Endothelial cell of umbilical vein (primary cell): ENCODE results near the gene SLC36A4. TPM values are rescaled to one million over a fixed set of nuclear protein-coding genes. Genes with fewer than 3 reads are reported as not detected.

ENCODE experiments used
- BruUV-seq: library from RNA; stranded (reverse); fragments of 400-500 nt; replicated peaks from 2 replicates; lab custom pipeline; 2021; lab: Mats Ljungman, UMichigan
- CTCF ChIA-PET: fragments of 300-600, 350-600 bp; sonication (Branson Sonifier 250); formaldehyde crosslinking; loops from one replicate; lab custom pipeline; 2021; ENCODE audit warnings: antibody characterized with exemption, inconsistent platforms; lab: Charles Lee
- POLR2A ChIA-PET: fragments of 300-600, 350-600 bp; sonication (Branson Sonifier 250); formaldehyde crosslinking; loops from one replicate; lab custom pipeline; 2021; ENCODE audit warnings: antibody characterized with exemption, inconsistent platforms; lab: Charles Lee
- DNase-seq: peaks from one replicate; pipeline ENCODE4 v3.0.0-alpha.2; 2011; ENCODE audit warnings: low read depth, low spot score
- FAIRE-seq: peaks from 2 replicates; lab custom pipeline; 2011; peaks lifted over from hg19 to GRCh38; lab: Jason Lieb, UNC
- H2AFZ ChIP-seq: 2 replicates; pipeline ENCODE4 v1.6.0; 2012; ENCODE audit warnings: low read depth, low read length, control low read depth, inconsistent platforms
- H3K27ac ChIP-seq: 2 replicates; pipeline ENCODE4 v1.5.1; 2011; ENCODE audit warnings: low read depth, mild to moderate bottlenecking, control low read depth, low read length, moderate library complexity; ENCODE audit not compliant: insufficient read depth
- H3K27me3 ChIP-seq, 2 experiments: 2 replicates each; pipeline versions ENCODE4 v1.6.0 to v1.6.1; 2011; ENCODE audit warnings: low read length in 2 of 2, mixed read lengths in 1 of 2; ENCODE audit not compliant: control insufficient read depth in 2 of 2, insufficient read depth in 2 of 2
- H3K36me3 ChIP-seq, 2 experiments: 2 replicates in 1 of 2; 3 replicates in 1 of 2; pipeline ENCODE4 v1.5.1; 2011; ENCODE audit warnings: low read length in 2 of 2, mild to moderate bottlenecking in 1 of 2, moderate library complexity in 1 of 2; ENCODE audit not compliant: control insufficient read depth in 2 of 2, insufficient read depth in 2 of 2; ENCODE audit errors: extremely low read depth in 1 of 2
- H3K4me1 ChIP-seq: 3 replicates; pipeline ENCODE4 v1.5.1; 2011; ENCODE audit warnings: mild to moderate bottlenecking, low read length; ENCODE audit not compliant: control insufficient read depth, insufficient read depth; ENCODE audit errors: extremely low read depth
- H3K4me2 ChIP-seq: 2 replicates; pipeline ENCODE4 v1.6.1; 2011; ENCODE audit warnings: low read length, control low read depth, mixed read lengths; ENCODE audit not compliant: insufficient read depth
- H3K4me3 ChIP-seq, 3 experiments: fragments of 200-600 bp in 1 of 3; sonication (generic), shearing (Covaris generic) in 1 of 3; replicated peaks in 1 of 3; 2 replicates each; pipeline ENCODE4 v1.5.1; 2011 to 2016; ENCODE audit warnings: control low read depth in 3 of 3, low read length in 3 of 3, mild to moderate bottlenecking in 2 of 3, inconsistent platforms in 1 of 3, low read depth in 1 of 3, moderate library complexity in 1 of 3; ENCODE audit not compliant: insufficient read depth in 1 of 3
- H3K79me2 ChIP-seq: 2 replicates; pipeline ENCODE4 v1.6.0; 2012; ENCODE audit warnings: low read length, inconsistent platforms; ENCODE audit not compliant: control insufficient read depth, insufficient read depth
- H3K9ac ChIP-seq: replicated peaks from 2 replicates; pipeline ENCODE3; 2011; ENCODE audit warnings: low read length, control low read depth; ENCODE audit not compliant: insufficient read depth; ENCODE audit errors: extremely low read depth
- H3K9me1 ChIP-seq: replicated peaks from 3 replicates; pipeline ENCODE4 v1.6.0; 2011; ENCODE audit warnings: mild to moderate bottlenecking, low read length; ENCODE audit not compliant: control insufficient read depth, insufficient read depth; ENCODE audit errors: extremely low read depth
- H3K9me3 ChIP-seq: replicated peaks from 2 replicates; pipeline ENCODE4 v1.5.1; 2012; ENCODE audit warnings: low read length, inconsistent platforms; ENCODE audit not compliant: control insufficient read depth, insufficient read depth
- H4K20me1 ChIP-seq: replicated peaks from 2 replicates; pipeline ENCODE3; 2011; ENCODE audit warnings: mild to moderate bottlenecking, low read length; ENCODE audit not compliant: control insufficient read depth, insufficient read depth; ENCODE audit errors: extremely low read depth
- GATA2 ChIP-seq: IDR thresholded peaks from 2 replicates; pipeline ENCODE4 v1.7.0; 2011; ENCODE audit warnings: low read depth, mild to moderate bottlenecking, moderate library complexity, mixed read lengths, low read length; ENCODE audit not compliant: insufficient read length, insufficient read depth
- JUN ChIP-seq: IDR thresholded peaks from 2 replicates; pipeline ENCODE4 v1.6.1; 2011; ENCODE audit warnings: borderline replicate concordance, low read depth; ENCODE audit not compliant: insufficient read length, insufficient read depth
- POLR2A ChIP-seq: IDR thresholded peaks from 2 replicates; pipeline ENCODE4 v1.6.1; 2012; ENCODE audit warnings: low read depth, mild to moderate bottlenecking, control low read depth, low read length
- dilution Hi-C: fragments of 300-500 bp; cut with MboI; formaldehyde crosslinking; loops from one replicate; pipeline ENCODE4 v1.15.0; 2019; ENCODE audit warnings: low sequenced_read_pairs; ENCODE audit not compliant: extremely low pct_ligation_motif_present
- intact Hi-C: fragments of 100-400 bp; cut with micrococcal nuclease; formaldehyde crosslinking; loops from one replicate; pipeline ENCODE4 v1.10.0; 2022
- polyA plus RNA-seq, 4 experiments: library from polyadenylated mRNA; depleted of rRNA in 3 of 4; stranded (reverse) in 3 of 4; unstranded in 1 of 4; fragments of >200 nt; gene quantifications; 2 replicates each; pipeline versions ENCODE4 v1.2.1 to v1.2.3, GENCODE V29; 2011 to 2012; ENCODE audit warnings: missing spikeins in 1 of 4
- total RNA-seq: library from RNA; stranded (reverse); gene quantifications from 2 replicates; pipeline ENCODE4 v1.2.3, GENCODE V29; 2021
- TF ChIP-seq, protein P1 (sequence below): IDR thresholded peaks from 2 replicates; pipeline ENCODE4 v1.6.1; 2011; ENCODE audit not compliant: insufficient read depth, insufficient read length
- TF ChIP-seq, protein P2 (sequence below), 2 donors: IDR thresholded peaks; 1 replicate in 1 of 2; 2 replicates in 1 of 2; pipeline ENCODE4 v1.5.1; 2011; ENCODE audit warnings: low read length in 2 of 2, mild to moderate bottlenecking in 2 of 2, moderate library complexity in 2 of 2, control low read depth in 1 of 2, inconsistent platforms in 1 of 2, low read depth in 1 of 2; ENCODE audit not compliant: insufficient read depth in 1 of 2; ENCODE audit errors: extremely low read depth in 1 of 2

SLC36A4 gene
- total and polyA plus RNA-seq, 2 donors (not counting 3 experiments of a cell fraction or from before 2014, with no cell fraction given) = 8.5 to 16.8 TPM

DNA sequence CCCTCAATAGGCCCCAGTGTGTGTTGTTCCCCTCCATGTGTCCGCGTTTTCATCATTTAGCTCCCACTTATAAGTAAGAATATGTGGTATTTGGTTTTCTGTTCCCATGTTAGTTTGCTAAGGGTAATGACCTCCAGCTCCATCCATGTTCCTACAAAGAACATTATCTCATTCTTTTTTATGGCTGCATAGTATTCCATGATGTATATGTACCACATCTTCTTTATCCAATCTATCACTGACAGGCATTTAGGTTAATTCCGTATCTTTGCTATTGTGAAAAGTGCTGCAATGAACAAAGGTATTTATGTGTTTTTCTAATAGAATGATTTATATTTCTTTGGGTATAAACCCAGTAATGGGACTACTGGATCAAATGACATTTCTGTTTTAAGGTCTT is 42.1 kb downstream of the SLC36A4 start:
- H2AFZ ChIP-seq = no peak overlapping the region
- intact Hi-C loops = no loop called here
- no peak overlapping the region for H3K9ac ChIP-seq
- H3K79me2 ChIP-seq = no peaks in the 10 kb centered on the region
- no peaks in the 10 kb centered on the region for H3K4me1 ChIP-seq
- no peak for FAIRE-seq
- dilution Hi-C loops = no loop called here
- ChIA-PET POLR2A (no interaction called here), CTCF (no interaction called here)
- H3K9me3 ChIP-seq = no peaks in the 10 kb centered on the region
- H3K27me3 ChIP-seq = no peaks in the 10 kb centered on the region
- no peak overlapping the region for H3K27ac ChIP-seq
- DNase-seq = no peak
- no peaks in the 10 kb centered on the region for H3K9me1 ChIP-seq
- peaks cover 0 to 2% of the 10 kb centered on the region in 2 experiments for H3K36me3 ChIP-seq
- H3K4me3 ChIP-seq = no peak overlapping the region
- BruUV-seq = no TSS peak
- no peak overlapping the region for H3K4me2 ChIP-seq
- TF ChIP-seq JUN (no peak), POLR2A (no peak)
- TF ChIP-seq, protein P1, sequence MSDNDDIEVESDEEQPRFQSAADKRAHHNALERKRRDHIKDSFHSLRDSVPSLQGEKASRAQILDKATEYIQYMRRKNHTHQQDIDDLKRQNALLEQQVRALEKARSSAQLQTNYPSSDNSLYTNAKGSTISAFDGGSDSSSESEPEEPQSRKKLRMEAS = no peak
- no peaks in the 10 kb centered on the region for H4K20me1 ChIP-seq

DNA sequence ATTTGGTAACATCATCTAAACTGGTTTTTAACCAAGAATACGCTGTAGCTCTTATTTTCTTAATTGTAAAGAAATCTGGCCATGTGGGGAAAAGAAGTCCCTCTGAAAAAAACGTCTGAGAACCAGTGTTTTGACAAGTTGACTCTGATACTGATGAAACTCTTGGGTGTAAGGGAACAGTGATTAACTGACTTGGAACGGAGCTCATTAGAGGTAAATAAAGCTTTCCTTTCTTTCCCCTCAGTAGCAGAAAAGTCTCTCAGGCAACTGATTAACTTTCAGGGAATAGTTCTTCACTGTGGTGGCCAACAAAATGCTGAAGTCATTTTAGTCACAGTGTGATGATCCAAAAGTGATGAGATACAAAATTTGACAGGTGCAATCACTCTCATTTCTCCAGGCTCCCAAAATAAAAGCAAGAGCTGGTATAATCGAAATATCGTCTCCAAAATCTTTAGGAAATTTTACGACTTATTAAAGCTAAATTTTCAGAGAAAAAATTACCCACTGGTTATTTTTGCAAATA is 52.3 kb downstream of the SLC36A4 start:
- ChIA-PET CTCF (interaction anchor here (1.1 to 3.6 kb wide), 5 partner anchors 11 to 507 kb away, joined by 3 to 23 read pairs (median 4); no protein-coding TSS in a partner anchor), POLR2A (no interaction called here)
- no peak overlapping the region for H2AFZ ChIP-seq
- no peaks in the 10 kb centered on the region for H3K79me2 ChIP-seq
- H3K4me1 ChIP-seq = no peaks in the 10 kb centered on the region
- H4K20me1 ChIP-seq = no peaks in the 10 kb centered on the region
- H3K9me3 ChIP-seq = no peaks in the 10 kb centered on the region
- no peaks in the 10 kb centered on the region for H3K9me1 ChIP-seq
- no peak overlapping the region for H3K4me2 ChIP-seq
- no peak for FAIRE-seq
- TF ChIP-seq, protein P1 = no peak
- TF ChIP-seq, protein P2, sequence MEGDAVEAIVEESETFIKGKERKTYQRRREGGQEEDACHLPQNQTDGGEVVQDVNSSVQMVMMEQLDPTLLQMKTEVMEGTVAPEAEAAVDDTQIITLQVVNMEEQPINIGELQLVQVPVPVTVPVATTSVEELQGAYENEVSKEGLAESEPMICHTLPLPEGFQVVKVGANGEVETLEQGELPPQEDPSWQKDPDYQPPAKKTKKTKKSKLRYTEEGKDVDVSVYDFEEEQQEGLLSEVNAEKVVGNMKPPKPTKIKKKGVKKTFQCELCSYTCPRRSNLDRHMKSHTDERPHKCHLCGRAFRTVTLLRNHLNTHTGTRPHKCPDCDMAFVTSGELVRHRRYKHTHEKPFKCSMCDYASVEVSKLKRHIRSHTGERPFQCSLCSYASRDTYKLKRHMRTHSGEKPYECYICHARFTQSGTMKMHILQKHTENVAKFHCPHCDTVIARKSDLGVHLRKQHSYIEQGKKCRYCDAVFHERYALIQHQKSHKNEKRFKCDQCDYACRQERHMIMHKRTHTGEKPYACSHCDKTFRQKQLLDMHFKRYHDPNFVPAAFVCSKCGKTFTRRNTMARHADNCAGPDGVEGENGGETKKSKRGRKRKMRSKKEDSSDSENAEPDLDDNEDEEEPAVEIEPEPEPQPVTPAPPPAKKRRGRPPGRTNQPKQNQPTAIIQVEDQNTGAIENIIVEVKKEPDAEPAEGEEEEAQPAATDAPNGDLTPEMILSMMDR (IDR thresholded peaks at IDR 0.05; ENCODE audit: extremely low read depth in 1 of 2, insufficient read depth in 1 of 2, low read depth in 1 of 2, low read length in 2 of 2) = no peak
- TF ChIP-seq GATA2 = no peak
- H3K9ac ChIP-seq = no peak overlapping the region
- no peaks in the 10 kb centered on the region for H3K27me3 ChIP-seq
- intact Hi-C loops (no loop called here), dilution Hi-C loops (no loop called here)
- H3K27ac ChIP-seq = no peak overlapping the region
- H3K36me3 ChIP-seq = no peaks in the 10 kb centered on the region
- no peak overlapping the region for H3K4me3 ChIP-seq
- DNase-seq = no peak
- BruUV-seq = no TSS peak
